GM21447 (cell line): ENCODE results near the gene HIP1.
A peak's percentile ranks its signal among the peaks of the same experiment; 100 is the strongest.
"Not testable (repeated sequence)": the region's sequence is repeated elsewhere in the genome, so short reads cannot be mapped to it uniquely, and the experiment has no call there.

Source experiments
- ATAC-seq: cut with Tn5 transposase; IDR thresholded peaks from one replicate; pipeline ENCODE4 v1.9.1; 2021; ENCODE audit not compliant: unreplicated experiment

HIP1 gene

DNA sequence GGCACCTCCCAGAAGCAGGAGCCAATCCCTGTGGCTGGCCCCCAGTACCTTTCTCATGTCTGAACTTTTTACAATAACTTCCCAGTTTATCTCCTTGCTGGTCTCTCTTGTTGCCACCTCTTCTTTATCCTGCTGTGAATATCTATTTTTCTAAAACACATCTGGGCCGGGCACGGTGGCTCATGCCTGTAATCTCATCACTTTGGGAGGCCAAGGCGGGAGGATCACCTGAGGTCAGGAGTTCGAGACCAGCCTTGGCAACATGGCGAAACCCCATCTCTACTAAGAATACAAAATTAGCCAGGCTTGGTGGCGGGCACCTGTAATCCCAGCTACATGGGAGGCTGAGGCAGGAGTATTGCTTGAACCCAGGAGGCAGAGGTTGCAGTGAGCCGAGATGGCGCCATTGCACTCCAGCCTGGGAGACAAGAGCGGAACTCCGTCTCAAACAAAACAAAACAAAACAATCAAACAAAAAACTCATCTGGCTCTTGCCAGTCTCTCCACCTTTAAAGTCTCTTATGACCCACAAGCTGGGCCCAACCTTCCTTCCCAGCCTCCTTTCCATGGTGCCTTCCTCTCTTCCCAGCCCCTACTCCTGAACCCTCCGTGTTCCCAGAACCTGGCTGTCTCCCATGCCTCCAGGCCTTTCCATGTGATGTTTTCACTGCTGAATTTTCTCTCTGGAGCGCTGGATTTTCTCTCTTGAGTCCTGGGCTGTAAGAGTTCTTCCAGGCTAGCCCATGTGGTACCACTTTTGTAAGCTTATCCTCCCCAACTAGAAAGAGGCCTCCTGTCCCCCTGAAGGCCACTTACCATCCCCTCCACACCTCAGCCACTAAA is 51.3 kb downstream of the HIP1 start:
- no peak for ATAC-seq

- ATAC-seq: no peak
Observed at GRCh38 chr7:75686551-75686950, 52.2 kb downstream of the HIP1 start.

- not testable (repeated sequence) for ATAC-seq
Observed at GRCh38 chr7:75682052-75682451, 56.7 kb downstream of the HIP1 start.

DNA sequence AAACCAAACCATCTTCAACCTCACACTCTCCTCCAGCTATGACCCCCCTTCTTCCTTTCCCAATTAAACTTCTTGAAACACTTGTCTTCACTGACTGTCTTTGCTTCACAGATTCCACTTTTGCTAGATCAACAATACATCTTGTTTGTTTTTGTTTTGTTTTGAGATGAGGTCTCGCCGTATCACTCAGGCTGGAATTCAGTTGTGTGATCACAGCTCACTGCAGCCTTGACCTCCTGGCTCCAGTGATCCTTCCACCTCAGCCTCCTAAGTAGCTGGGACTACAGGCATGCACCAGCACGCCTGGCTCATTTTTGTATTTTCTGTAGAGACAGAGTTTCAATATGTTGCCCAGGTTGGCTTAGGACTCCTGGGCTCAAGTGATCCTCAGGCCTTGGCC is 59.7 kb downstream of the HIP1 start:
- ATAC-seq: no peak

DNA sequence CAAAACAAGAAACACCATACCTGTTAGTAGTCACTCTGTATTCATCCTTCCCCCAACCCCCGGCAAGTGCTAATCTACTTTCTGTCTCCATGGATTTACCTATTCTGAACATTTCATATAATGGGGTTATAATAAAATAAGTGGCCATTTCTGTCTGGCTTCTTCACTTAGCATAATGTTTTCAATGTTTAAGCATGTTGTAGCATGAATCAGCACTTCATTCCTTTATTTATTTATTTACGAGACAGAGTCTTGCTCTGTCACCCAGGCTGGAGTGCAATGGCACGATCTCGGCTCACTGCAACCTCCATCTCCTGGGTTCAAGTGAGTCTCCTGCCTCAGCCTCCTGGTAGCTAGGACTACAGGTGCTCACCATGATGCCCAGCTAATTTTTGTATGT is 69.2 kb downstream of the HIP1 start:
- ATAC-seq: no peak

- ATAC-seq: no peak
Observed at GRCh38 chr7:75667938-75668337, 70.8 kb downstream of the HIP1 start.

DNA sequence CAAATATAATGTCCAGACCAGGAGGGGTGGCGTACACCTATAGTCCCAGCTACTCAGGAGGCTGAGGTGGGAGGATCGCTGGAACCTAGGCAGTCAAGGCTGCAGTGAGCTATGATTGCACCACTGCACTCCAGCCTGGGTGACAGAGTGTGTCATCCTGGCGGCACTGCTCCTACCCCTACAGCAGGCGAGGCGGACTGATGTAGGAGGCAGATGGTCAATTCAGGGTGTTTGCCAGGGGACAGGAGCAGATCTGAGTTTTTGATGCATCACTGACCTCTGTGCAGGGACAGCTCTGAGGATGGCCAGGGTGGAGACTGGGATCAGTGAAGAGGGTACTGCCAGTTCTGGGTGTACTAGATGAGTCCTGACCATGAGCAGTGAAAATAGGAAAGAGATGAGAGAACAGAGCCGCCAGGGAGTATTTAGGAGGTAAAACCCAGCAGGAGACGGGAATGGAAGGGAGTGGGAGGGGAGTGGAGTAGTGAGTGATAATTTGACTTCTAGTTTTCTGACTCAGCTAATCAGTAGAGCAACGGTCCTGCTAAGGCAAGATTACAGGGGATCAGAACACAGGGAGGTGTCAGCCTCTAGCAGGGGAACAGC is 75.3 kb downstream of the HIP1 start:
- peak; percentile 40 for ATAC-seq

- peak; percentile 93 for ATAC-seq
Observed at GRCh38 chr7:75662579-75663301, 76.0 kb downstream of the HIP1 start.

- no peak for ATAC-seq
Observed at GRCh38 chr7:75660566-75661215, 78.0 kb downstream of the HIP1 start.

- ATAC-seq: no peak
Observed at GRCh38 chr7:75658802-75659201, 79.9 kb downstream of the HIP1 start.

DNA sequence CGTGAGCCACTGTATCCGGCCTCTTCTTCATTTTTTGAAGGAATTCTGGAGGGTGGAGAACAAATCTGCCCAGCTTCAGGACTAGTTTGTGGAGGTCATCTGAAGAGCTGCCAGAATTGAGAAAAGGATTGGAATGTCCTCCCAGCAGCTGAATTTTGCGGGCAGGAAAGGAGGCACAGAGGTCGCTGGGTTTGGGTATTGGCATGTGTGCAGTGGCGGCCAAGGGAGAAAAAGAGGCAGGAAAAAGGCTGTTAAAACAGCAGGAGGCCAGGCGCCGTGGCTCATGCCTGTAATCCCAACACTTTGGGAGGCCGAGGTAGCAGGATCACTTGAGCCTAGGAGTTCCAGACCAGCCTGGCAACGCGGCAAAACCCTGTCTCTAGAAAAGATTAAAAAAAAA is 80.4 kb downstream of the HIP1 start:
- ATAC-seq: no peak

GRCh38 chr7:75657866-75658265 is 80.9 kb downstream of the HIP1 start:
- ATAC-seq: no peak

DNA sequence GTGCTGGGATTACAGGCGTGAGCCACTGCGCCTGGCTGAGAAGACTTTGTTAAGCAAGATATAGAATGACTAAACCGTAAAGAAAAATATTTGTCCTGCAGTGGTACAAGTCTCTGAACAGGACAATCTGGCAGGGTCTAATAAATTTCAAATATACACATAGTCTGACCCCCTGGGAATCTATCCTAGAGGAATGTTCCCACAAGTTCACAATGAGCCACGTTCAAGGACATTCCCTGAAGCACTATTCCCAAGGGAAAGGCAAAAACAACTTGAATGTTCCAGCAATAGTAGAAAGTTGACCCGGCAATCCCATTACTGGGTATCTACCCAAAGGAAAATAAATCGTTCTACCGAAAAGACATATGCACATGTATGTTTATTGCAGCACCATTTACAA is 82.0 kb downstream of the HIP1 start:
- no peak for ATAC-seq

DNA sequence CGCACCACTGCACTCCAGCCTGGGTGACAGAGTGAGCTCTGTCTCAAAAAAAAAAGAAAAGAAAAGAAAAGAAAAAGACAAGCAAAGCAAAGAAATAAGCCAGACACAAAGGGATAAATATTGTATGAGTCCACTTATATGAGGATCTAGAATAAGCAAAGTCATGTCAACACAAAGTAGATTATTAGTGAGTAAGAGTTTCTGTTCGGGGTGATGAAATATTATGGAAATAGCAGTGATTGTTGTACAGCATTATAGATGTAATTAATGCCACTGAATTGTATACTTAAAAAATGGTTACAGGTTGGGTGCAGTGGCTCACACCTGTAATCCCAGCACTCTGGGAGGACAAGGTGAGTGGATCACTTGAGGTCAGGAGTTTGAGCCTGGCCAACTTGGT is 83.2 kb downstream of the HIP1 start:
- no peak for ATAC-seq

GRCh38 chr7:75654855-75655254 is 83.9 kb downstream of the HIP1 start:
- no peak for ATAC-seq

- ATAC-seq: no peak
Observed at GRCh38 chr7:75653651-75654050, 85.1 kb downstream of the HIP1 start.

GRCh38 chr7:75652788-75653187 is 86.0 kb downstream of the HIP1 start:
- ATAC-seq: no peak

GRCh38 chr7:75650681-75651080 is 88.1 kb downstream of the HIP1 start:
- ATAC-seq: no peak

GRCh38 chr7:75650062-75650461 is 88.7 kb downstream of the HIP1 start:
- no peak for ATAC-seq

GRCh38 chr7:75649462-75649861 is 89.3 kb downstream of the HIP1 start:
- ATAC-seq: no peak

DNA sequence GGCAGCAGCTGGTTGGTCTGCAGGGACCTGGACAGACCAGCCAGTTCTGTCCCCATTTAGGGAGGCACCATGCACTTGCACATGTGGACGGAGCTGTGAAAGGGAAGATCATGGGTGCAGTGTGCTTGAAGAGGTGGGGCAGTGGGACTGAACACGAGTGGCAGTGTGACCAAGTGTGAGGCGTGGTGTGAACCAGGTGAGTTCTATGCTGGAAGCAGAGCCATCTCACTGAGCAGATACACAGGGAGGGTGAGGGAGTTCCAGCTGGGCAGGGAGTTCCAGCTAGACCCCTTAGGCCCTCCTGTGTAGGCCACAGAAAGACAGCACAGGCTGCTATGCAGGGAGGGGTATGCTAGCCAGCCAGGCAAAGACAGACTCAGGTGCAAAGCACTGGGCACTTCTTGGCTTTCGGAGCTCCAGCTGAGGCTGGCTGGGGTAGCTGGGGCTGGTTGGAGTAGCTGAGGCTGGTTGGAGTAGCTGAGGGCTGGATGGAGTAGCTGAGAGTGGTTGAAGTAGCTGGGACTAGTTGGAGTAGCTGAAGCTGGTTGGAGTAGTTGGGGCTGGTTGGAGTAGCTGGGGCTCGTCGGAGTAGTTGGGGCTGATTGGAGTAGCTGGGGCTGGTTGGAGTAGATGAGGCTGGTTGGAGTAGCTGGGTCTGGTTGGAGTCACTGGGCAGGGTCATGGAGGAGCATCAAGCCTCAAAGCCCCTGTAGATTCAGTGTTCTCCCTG is 90.9 kb downstream of the HIP1 start:
- no peak for ATAC-seq
